ENCODE results near the gene NRARP. TPM values are rescaled to one million over a fixed set of nuclear protein-coding genes. Genes with fewer than 3 reads are reported as not detected.

NRARP gene
- total RNA-seq, 1 experiment from 2014 or later, result 23.8 TPM

DNA sequence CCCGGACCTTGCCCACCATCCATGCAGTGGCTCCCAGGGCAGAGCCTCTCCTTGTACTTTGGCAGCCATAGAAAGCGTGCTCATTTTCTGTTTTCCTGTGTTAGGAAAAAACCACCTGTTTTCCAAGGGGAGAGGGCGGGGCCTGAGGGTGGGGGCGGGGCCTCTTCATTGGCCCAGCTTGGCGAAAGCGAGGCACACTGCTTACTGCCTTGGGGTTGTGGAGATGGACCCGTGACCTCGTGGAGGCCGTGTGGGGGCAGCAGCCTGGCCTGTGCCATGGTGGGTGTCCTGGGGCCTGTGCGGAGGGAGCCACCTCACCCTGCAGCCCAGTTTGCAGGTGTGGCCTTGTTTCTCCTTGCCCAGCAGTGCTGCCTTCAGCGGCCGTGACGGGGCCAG is 29.0 kb downstream of the NRARP start:
- no peak overlapping the region for H2BK20ac ChIP-seq (ENCODE audit: low read depth, low read length, poor library complexity, severe bottlenecking)
- H2BK12ac ChIP-seq (ENCODE audit: insufficient read length, low read depth, low read length), result no peak overlapping the region
- no peak overlapping the region for H2BK5ac ChIP-seq (ENCODE audit: insufficient read length, low read length)
- H3K9me3 ChIP-seq (ENCODE audit: control insufficient read depth, low read depth, low read length), result no peaks in the 10 kb centered on the region
- H3K4me2 ChIP-seq (ENCODE audit: insufficient read depth, insufficient read length, low read length), result no peak overlapping the region
- H3K79me2 ChIP-seq (ENCODE audit: insufficient read depth, low read length), result no peaks in the 10 kb centered on the region
- peaks cover 9 to 27% (median 25%) of the 10 kb centered on the region in 3 experiments; a peak in 6 of 7 replicates for H3K36me3 Mint-ChIP-seq (ENCODE audit: insufficient read depth in 1 of 3, low read depth in 3 of 3)
- H3K27me3 ChIP-seq (ENCODE audit: insufficient read depth, low read length), result no peaks in the 10 kb centered on the region
- H3K9ac ChIP-seq (ENCODE audit: extremely low read depth, insufficient read length, low read length), result no peak overlapping the region
- H2AFZ ChIP-seq (ENCODE audit: low read length), result no peak overlapping the region
- no peak overlapping the region for H3K56ac ChIP-seq (ENCODE audit: insufficient read length, low read depth, low read length)
- no peaks in the 10 kb centered on the region; a peak in 1 of 5 replicates for H3K9me3 Mint-ChIP-seq
- no peak overlapping the region for H4K8ac ChIP-seq (replicated peaks; ENCODE audit: insufficient read length, low read depth, low read length)
- no peak overlapping the region for H2BK15ac ChIP-seq (ENCODE audit: low read depth, low read length)
- H2AK5ac ChIP-seq (ENCODE audit: insufficient read length, low read length), result no peak overlapping the region
- no peak overlapping the region for H3K23ac ChIP-seq (ENCODE audit: insufficient read length, low read depth, low read length)
- no peak for TF ChIP-seq CTCF (conservative IDR thresholded peaks at IDR 0.05)
- H4K5ac ChIP-seq (ENCODE audit: insufficient read length, low read depth, low read length), result no peak overlapping the region
- no peak overlapping the region for H3K18ac ChIP-seq (ENCODE audit: insufficient read length, low read depth, low read length)
- no peaks in the 10 kb centered on the region for H3K27me3 Mint-ChIP-seq (ENCODE audit: low read depth)
- H3K79me1 ChIP-seq (ENCODE audit: insufficient read depth, low read depth, low read length, poor library complexity, severe bottlenecking), result no peaks in the 10 kb centered on the region
- H3K27ac Mint-ChIP-seq, result no peak overlapping the region; a peak in 1 of 7 replicates
- peaks cover 4% of the 10 kb centered on the region for H3K23me2 ChIP-seq (ENCODE audit: insufficient read length, low read depth, low read length, poor library complexity, severe bottlenecking)
- H3K4me1 ChIP-seq (ENCODE audit: insufficient read depth, low read length), result no peaks in the 10 kb centered on the region
- WGBS (ENCODE audit: extremely low coverage, insufficient read length, low lambda C conversion rate), result no CpG with 5 or more reads among the region's 13 CpGs
- H3K4ac ChIP-seq (ENCODE audit: low read depth, low read length), result no peak overlapping the region
- no peak overlapping the region for H2BK120ac ChIP-seq (ENCODE audit: low read depth, low read length, poor library complexity, severe bottlenecking)
- H3K14ac ChIP-seq (ENCODE audit: insufficient read depth, low read length), result no peak overlapping the region
- no peak overlapping the region for H4K91ac ChIP-seq (ENCODE audit: insufficient read length, low read depth, low read length)
- H3K27ac ChIP-seq (ENCODE audit: insufficient read length, low read depth, low read length), result no peak overlapping the region
- no peaks in the 10 kb centered on the region for H4K20me1 ChIP-seq (ENCODE audit: control insufficient read depth, insufficient read depth, insufficient read length)
- H3K4me1 Mint-ChIP-seq, result peaks cover 20 to 29% of the 10 kb centered on the region in 2 experiments
- H3K4me3 Mint-ChIP-seq, result no peak overlapping the region
- peak; percentile 47 for DNase-seq
- no peak overlapping the region for H3T11ph ChIP-seq (ENCODE audit: low read length)
